Ovary (tissue), 3 donors: ENCODE measurements around the gene CYTH2.

ENCODE experiments used
- POLR2A ChIP-seq: fragments of 450-650 bp; IDR thresholded peaks from one replicate; pipeline ENCODE4 v1.6.1; 2017; ENCODE audit warnings: antibody characterized with exemption, mild to moderate bottlenecking, moderate library complexity
- TF ChIP-seq, protein P1 (sequence below), 3 donors: fragments of 450-650 bp in 2 of 3; fragments of 200-600 bp in 1 of 3; IDR thresholded peaks; one replicate each; pipeline versions ENCODE4 v1.5.1 to v1.8.0; 2016 to 2022; ENCODE audit warnings: antibody characterized with exemption in 3 of 3, mild to moderate bottlenecking in 1 of 3
- donor health status: DM: no; HTN: no; CAD: no.

DNA sequence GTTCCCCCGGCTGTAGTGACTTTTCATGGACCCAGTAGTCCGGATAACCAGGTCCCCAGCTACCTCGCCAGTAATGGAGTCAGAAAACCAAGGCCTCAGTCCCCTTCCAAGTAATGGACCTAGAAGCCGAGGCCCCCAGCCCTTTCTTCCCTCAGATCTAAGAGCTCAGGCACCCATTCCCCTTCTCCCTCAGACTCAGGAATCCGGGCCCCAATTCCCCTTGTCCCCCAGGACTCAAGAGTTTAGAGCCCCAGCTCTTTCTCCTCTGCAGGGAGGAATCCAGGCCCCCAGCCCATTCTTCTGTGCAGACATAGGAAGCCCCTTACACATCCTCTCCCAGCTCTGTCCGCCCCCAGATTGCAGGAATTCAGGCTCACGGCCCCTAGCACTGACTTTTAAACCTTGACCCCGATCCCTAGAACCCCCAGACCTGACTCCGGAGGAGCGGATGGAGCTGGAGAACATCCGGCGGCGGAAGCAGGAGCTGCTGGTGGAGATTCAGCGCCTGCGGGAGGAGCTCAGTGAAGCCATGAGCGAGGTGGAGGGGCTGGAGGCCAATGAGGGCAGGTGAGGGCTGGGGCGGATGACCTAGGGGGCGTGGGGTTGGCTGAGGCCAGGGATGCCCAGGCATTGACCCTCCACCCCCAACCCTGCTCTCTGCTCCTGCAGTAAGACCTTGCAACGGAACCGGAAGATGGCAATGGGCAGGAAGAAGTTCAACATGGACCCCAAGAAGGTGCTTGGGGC is 938 bp downstream of the CYTH2 start:
- TF ChIP-seq, protein P1, sequence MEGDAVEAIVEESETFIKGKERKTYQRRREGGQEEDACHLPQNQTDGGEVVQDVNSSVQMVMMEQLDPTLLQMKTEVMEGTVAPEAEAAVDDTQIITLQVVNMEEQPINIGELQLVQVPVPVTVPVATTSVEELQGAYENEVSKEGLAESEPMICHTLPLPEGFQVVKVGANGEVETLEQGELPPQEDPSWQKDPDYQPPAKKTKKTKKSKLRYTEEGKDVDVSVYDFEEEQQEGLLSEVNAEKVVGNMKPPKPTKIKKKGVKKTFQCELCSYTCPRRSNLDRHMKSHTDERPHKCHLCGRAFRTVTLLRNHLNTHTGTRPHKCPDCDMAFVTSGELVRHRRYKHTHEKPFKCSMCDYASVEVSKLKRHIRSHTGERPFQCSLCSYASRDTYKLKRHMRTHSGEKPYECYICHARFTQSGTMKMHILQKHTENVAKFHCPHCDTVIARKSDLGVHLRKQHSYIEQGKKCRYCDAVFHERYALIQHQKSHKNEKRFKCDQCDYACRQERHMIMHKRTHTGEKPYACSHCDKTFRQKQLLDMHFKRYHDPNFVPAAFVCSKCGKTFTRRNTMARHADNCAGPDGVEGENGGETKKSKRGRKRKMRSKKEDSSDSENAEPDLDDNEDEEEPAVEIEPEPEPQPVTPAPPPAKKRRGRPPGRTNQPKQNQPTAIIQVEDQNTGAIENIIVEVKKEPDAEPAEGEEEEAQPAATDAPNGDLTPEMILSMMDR (IDR thresholded peaks at IDR 0.05): no peak
- no peak for TF ChIP-seq POLR2A
